Natural killer cell (primary cell): ENCODE results near the gene ADRA1B. TPM values are rescaled to one million over a fixed set of nuclear protein-coding genes. Genes with fewer than 3 reads are reported as not detected.

Source experiments
- ATAC-seq, 3 donors: fragments of 150-1000 bp in 2 of 3; fragments of 200-7000 bp in 1 of 3; cut with Tn5 transposase; 1 replicate in 1 of 3; 2 replicates in 2 of 3; pipeline ENCODE4 v1.10.0; 2021; ENCODE audit warnings: mild to moderate bottlenecking in 2 of 3, moderate library complexity in 2 of 3
- DNase-seq, 2 donors: peaks; one replicate each; pipeline versions ENCODE4 v3.0.0 to v3.0.0-alpha.2; 2013 to 2021; ENCODE audit warnings: mixed read lengths in 1 of 2
- H3K27ac ChIP-seq: one replicate; pipeline ENCODE4 v1.5.1; 2013; ENCODE audit warnings: mild to moderate bottlenecking, low read length
- H3K27me3 ChIP-seq: one replicate; pipeline ENCODE4 v1.6.1; 2013; ENCODE audit warnings: low read length; ENCODE audit not compliant: control insufficient read depth, insufficient read depth
- H3K36me3 ChIP-seq: one replicate; pipeline ENCODE4 v1.6.1; 2013; ENCODE audit warnings: low read length; ENCODE audit not compliant: control insufficient read depth, insufficient read depth
- H3K4me1 ChIP-seq: one replicate; pipeline ENCODE4 v1.6.1; 2013; ENCODE audit warnings: low read length; ENCODE audit not compliant: control insufficient read depth, insufficient read depth
- H3K4me3 ChIP-seq: one replicate; pipeline ENCODE4 v1.5.1; 2013; ENCODE audit warnings: low read length
- H3K9me3 ChIP-seq: one replicate; pipeline ENCODE4 v1.6.1; 2013; ENCODE audit warnings: low read length; ENCODE audit not compliant: control insufficient read depth, insufficient read depth
- H3K27ac Mint-ChIP-seq, 2 donors: one replicate each; pipeline ENCODE4 v1.8.0; 2022; ENCODE audit warnings: mild to moderate bottlenecking in 2 of 2, mixed read lengths in 2 of 2, moderate library complexity in 1 of 2
- H3K27me3 Mint-ChIP-seq, 2 donors: one replicate each; pipeline ENCODE4 v1.8.0; 2022; ENCODE audit warnings: low read depth in 2 of 2, mixed read lengths in 2 of 2
- H3K36me3 Mint-ChIP-seq: one replicate; pipeline ENCODE4 v1.8.0; 2022; ENCODE audit warnings: mixed read lengths
- H3K4me1 Mint-ChIP-seq, 2 donors: one replicate each; pipeline ENCODE4 v1.8.0; 2022; ENCODE audit warnings: mixed read lengths in 2 of 2
- H3K4me3 Mint-ChIP-seq: one replicate; pipeline ENCODE4 v1.8.0; 2022; ENCODE audit warnings: mild to moderate bottlenecking, moderate library complexity, mixed read lengths
- H3K9me3 Mint-ChIP-seq, 2 donors: one replicate each; pipeline ENCODE4 v1.8.0; 2022; ENCODE audit warnings: mixed read lengths in 2 of 2
- WGBS: methylation state at CpG from one replicate; pipeline ENCODE4 v1.1.7; 2013; ENCODE audit warnings: missing lambda C conversion rate; ENCODE audit not compliant: insufficient coverage; 5-methylcytosine and 5-hydroxymethylcytosine counted together
- intact Hi-C: fragments of 100-400 bp; cut with micrococcal nuclease; formaldehyde crosslinking; loops from one replicate; pipeline ENCODE4 v1.14.2; 2022
- total RNA-seq, 4 donors: library from RNA; stranded (reverse); fragments of 120-200 nt in 1 of 4; gene quantifications; one replicate each; pipeline versions ENCODE4 v1.2.3 to v1.2.4, GENCODE V29; 2013 to 2022
- TF ChIP-seq, protein P1 (sequence below): fragments of 200-600 bp; IDR thresholded peaks from one replicate; pipeline ENCODE4 v1.8.0; 2022; ENCODE audit warnings: antibody characterized with exemption

The ADRA1B gene
- total RNA-seq, 3 donors from 2014 or later (not counting 1 experiment from before 2014, with no cell fraction given) = not detected

DNA sequence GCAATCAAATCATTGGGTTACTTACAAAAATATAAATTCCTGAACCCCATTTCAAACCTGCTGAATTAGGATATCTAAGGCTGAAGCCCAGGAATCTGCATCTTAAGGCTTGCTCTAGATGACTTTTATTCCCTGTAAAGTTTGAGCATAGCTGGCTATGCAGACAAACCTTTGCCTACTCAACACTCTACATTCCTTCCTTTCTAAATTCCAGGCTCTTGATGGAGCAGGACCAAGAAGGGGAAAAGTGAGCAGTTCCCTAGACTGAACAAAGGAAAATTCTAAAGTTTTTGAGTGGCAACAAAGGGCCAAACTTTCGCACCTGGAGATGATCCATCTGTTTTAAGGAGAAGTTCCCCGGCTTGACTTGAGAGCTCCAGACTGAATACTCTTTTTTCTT, 9.8 kb upstream of the ADRA1B start:
- Histone ChIP-seq H3K27ac (no peak overlapping the region), H3K36me3 (no peaks in the 10 kb centered on the region), H3K27me3 (peaks cover 5% of the 10 kb centered on the region), H3K9me3 (no peaks in the 10 kb centered on the region), H3K4me3 (no peak overlapping the region), H3K4me1 (no peaks in the 10 kb centered on the region)
- DNase-seq (no peak), ATAC-seq (no peak)
- H3K27ac Mint-ChIP-seq = no peak overlapping the region
- peaks cover 25 to 56% of the 10 kb centered on the region in 2 donors for H3K27me3 Mint-ChIP-seq
- H3K4me1 Mint-ChIP-seq = no peaks in the 10 kb centered on the region
- H3K4me3 Mint-ChIP-seq = no peak overlapping the region
- 92% methylated on average over 2 of the region's 2 CpGs for WGBS
- intact Hi-C loops = no loop called here
- no peaks in the 10 kb centered on the region for H3K9me3 Mint-ChIP-seq
- TF ChIP-seq, protein P1, sequence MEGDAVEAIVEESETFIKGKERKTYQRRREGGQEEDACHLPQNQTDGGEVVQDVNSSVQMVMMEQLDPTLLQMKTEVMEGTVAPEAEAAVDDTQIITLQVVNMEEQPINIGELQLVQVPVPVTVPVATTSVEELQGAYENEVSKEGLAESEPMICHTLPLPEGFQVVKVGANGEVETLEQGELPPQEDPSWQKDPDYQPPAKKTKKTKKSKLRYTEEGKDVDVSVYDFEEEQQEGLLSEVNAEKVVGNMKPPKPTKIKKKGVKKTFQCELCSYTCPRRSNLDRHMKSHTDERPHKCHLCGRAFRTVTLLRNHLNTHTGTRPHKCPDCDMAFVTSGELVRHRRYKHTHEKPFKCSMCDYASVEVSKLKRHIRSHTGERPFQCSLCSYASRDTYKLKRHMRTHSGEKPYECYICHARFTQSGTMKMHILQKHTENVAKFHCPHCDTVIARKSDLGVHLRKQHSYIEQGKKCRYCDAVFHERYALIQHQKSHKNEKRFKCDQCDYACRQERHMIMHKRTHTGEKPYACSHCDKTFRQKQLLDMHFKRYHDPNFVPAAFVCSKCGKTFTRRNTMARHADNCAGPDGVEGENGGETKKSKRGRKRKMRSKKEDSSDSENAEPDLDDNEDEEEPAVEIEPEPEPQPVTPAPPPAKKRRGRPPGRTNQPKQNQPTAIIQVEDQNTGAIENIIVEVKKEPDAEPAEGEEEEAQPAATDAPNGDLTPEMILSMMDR = no peak
- no peaks in the 10 kb centered on the region for H3K36me3 Mint-ChIP-seq

- Mint-ChIP-seq H3K4me1 (no peaks in the 10 kb centered on the region), H3K36me3 (no peaks in the 10 kb centered on the region), H3K4me3 (no peak overlapping the region), H3K27me3 (peaks cover 27 to 51% of the 10 kb centered on the region in 2 donors), H3K27ac (no peak overlapping the region), H3K9me3 (no peaks in the 10 kb centered on the region)
- DNase-seq (no peak), ATAC-seq (no peak)
- TF ChIP-seq, protein P1 = no peak
- 76% methylated on average over 3 of the region's 3 CpGs for WGBS
- Histone ChIP-seq H3K4me3 (no peak overlapping the region), H3K27ac (no peak overlapping the region), H3K4me1 (no peaks in the 10 kb centered on the region), H3K9me3 (no peaks in the 10 kb centered on the region), H3K36me3 (no peaks in the 10 kb centered on the region), H3K27me3 (peaks cover 5% of the 10 kb centered on the region)
- intact Hi-C loops = no loop called here
Observed at GRCh38 chr5:159906943-159907342, 9.3 kb upstream of the ADRA1B start.

- Mint-ChIP-seq H3K27ac (no peak overlapping the region), H3K9me3 (no peaks in the 10 kb centered on the region), H3K27me3 (peaks cover 27 to 54% of the 10 kb centered on the region in 2 donors), H3K36me3 (no peaks in the 10 kb centered on the region), H3K4me3 (no peak overlapping the region), H3K4me1 (no peaks in the 10 kb centered on the region)
- H3K27ac ChIP-seq = no peak overlapping the region
- intact Hi-C loops = no loop called here
- DNase-seq = no peak
- H3K4me3 ChIP-seq = no peak overlapping the region
- no peak for ATAC-seq
- 68% methylated on average over 7 of the region's 7 CpGs for WGBS
- H3K36me3 ChIP-seq = no peaks in the 10 kb centered on the region
- H3K4me1 ChIP-seq = no peaks in the 10 kb centered on the region
- TF ChIP-seq, protein P1 = no peak
- H3K27me3 ChIP-seq = peaks cover 5% of the 10 kb centered on the region
- no peaks in the 10 kb centered on the region for H3K9me3 ChIP-seq
Observed at GRCh38 chr5:159907689-159908590, 8.3 kb upstream of the ADRA1B start.
